ENCODE results near the gene TJP1. TPM values are rescaled to one million over a fixed set of nuclear protein-coding genes. Genes with fewer than 3 reads are reported as not detected.

Gene TJP1
- total and polyA plus RNA-seq, 9 of the 15 experiments (the other 6 are each of a cell fraction or from before 2014, with no cell fraction given) = 9.1 to 39.3 (median 28.0) TPM

DNA sequence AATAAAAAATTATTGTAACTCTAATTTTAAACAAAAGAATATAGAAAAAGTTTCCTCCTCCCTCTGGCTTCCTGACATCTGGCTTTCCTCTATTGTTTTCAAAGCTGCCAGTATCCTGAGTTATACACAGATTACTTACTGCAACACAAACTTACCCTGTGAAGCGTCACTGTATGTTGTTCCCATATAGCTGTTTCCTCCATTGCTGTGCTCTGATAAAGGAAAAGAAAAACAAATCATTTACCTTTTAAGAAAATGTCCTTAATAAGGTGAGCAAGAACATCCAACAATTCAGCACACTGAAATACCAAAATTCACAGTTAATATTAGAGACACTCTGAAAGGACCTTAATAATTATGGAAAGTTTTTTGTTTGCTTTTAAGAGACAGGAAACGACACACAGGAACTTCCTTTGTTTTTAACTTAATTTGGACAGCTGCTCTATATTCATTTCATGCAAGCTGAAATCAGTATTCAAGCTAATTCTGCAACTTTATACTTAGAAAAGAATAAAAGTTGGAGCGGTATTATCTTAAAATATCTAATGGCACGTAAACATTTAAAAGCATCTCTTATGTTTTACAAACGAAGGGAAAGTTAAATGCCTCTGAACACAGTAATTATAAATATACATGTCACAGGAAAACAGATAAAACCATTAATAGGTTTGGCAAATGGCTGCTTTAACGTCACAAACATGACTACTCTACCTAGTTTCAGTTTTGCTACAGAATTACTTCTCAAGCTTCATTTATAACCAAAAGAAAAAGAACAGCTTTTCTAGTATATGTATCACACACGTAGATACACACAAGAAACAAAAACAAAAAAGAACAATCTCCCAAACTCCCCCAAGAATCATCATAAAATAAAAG lies 21.5 kb downstream of the TJP1 start:
- intact Hi-C loops (cut with micrococcal nuclease) (no loop called here), in situ Hi-C loops (cut with MboI) (no loop called here)
- no TSS peak for BruUV-seq (replicated peaks)
- Histone ChIP-seq H3K9me3 (replicated peaks; ENCODE audit: control insufficient read depth, insufficient read depth, low read depth, low read length) (no peaks in the 10 kb centered on the region), H3K4me3 (no peak overlapping the region), H3K4me1 (replicated peaks in 1 of 2; ENCODE audit: control insufficient read depth in 2 of 2, insufficient read depth in 2 of 2, low read length in 2 of 2) (peaks cover 0 to 2% of the 10 kb centered on the region in 2 experiments; a peak in 2 of 5 replicates), H3K9ac (ENCODE audit: insufficient read depth in 1 of 2, low read depth in 2 of 2, low read length in 2 of 2) (no peak overlapping the region), H3K4me2 (ENCODE audit: insufficient read depth, low read length) (no peak overlapping the region), H3K9me1 (ENCODE audit: control insufficient read depth, insufficient read depth, low read length) (no peaks in the 10 kb centered on the region), H2AFZ (ENCODE audit: low read depth, low read length) (no peak overlapping the region), H3K79me2 (ENCODE audit: control insufficient read depth, insufficient read depth, low read length) (peaks cover 42% of the 10 kb centered on the region), H3K27ac (ENCODE audit: extremely low read depth, low read depth, low read length) (no peak overlapping the region), H4K20me1 (replicated peaks; ENCODE audit: control insufficient read depth, insufficient read depth, low read length) (peaks cover 4% of the 10 kb centered on the region; the same call in 1 of the 2 replicates), H3K27me3 (ENCODE audit: control insufficient read depth in 2 of 2, insufficient read depth in 2 of 2, low read length in 2 of 2) (no peaks in the 10 kb centered on the region), H3K36me3 (ENCODE audit: control insufficient read depth, insufficient read depth, low read length) (peaks cover 11% of the 10 kb centered on the region; the same call in 2 of the 3 replicates)
- POLR2A ChIA-PET = no interaction called here
- ATAC-seq (no peak), DNase-seq (ENCODE audit: extremely low read depth in 1 of 4, low spot score in 3 of 4) (no peak), FAIRE-seq (no peak)
- WGBS (ENCODE audit: insufficient coverage, low coverage, missing lambda C conversion rate) = 79% methylated on average over 7 of the region's 7 CpGs
- CTCF ChIA-PET (ENCODE audit: low intra/inter-chr PET ratio) = no interaction called here
- TF ChIP-seq HNRNPLL (IDR thresholded peaks at IDR 0.05; ENCODE audit: low read depth, low read length, poor library complexity, severe bottlenecking) = no peak
- TF ChIP-seq, protein P1, sequence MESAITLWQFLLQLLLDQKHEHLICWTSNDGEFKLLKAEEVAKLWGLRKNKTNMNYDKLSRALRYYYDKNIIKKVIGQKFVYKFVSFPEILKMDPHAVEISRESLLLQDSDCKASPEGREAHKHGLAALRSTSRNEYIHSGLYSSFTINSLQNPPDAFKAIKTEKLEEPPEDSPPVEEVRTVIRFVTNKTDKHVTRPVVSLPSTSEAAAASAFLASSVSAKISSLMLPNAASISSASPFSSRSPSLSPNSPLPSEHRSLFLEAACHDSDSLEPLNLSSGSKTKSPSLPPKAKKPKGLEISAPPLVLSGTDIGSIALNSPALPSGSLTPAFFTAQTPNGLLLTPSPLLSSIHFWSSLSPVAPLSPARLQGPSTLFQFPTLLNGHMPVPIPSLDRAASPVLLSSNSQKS (CRISPR knock-in tag; IDR thresholded peaks at IDR 0.05) = no peak
- no peak for TF ChIP-seq NFYB (IDR thresholded peaks at IDR 0.05; ENCODE audit: extremely low read depth, insufficient read length)
- no peak for TF ChIP-seq PURB (CRISPR knock-in tag; IDR thresholded peaks at IDR 0.05; ENCODE audit: low read depth)
- TF ChIP-seq, protein P2, sequence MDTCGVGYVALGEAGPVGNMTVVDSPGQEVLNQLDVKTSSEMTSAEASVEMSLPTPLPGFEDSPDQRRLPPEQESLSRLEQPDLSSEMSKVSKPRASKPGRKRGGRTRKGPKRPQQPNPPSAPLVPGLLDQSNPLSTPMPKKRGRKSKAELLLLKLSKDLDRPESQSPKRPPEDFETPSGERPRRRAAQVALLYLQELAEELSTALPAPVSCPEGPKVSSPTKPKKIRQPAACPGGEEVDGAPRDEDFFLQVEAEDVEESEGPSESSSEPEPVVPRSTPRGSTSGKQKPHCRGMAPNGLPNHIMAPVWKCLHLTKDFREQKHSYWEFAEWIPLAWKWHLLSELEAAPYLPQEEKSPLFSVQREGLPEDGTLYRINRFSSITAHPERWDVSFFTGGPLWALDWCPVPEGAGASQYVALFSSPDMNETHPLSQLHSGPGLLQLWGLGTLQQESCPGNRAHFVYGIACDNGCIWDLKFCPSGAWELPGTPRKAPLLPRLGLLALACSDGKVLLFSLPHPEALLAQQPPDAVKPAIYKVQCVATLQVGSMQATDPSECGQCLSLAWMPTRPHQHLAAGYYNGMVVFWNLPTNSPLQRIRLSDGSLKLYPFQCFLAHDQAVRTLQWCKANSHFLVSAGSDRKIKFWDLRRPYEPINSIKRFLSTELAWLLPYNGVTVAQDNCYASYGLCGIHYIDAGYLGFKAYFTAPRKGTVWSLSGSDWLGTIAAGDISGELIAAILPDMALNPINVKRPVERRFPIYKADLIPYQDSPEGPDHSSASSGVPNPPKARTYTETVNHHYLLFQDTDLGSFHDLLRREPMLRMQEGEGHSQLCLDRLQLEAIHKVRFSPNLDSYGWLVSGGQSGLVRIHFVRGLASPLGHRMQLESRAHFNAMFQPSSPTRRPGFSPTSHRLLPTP (IDR thresholded peaks at IDR 0.05; ENCODE audit: borderline replicate concordance, extremely low read depth, insufficient read length) = no peak
- TF ChIP-seq NFE2L1 (tag; IDR thresholded peaks at IDR 0.05; ENCODE audit: borderline replicate concordance, low read depth) = no peak
- TF ChIP-seq, protein P3, sequence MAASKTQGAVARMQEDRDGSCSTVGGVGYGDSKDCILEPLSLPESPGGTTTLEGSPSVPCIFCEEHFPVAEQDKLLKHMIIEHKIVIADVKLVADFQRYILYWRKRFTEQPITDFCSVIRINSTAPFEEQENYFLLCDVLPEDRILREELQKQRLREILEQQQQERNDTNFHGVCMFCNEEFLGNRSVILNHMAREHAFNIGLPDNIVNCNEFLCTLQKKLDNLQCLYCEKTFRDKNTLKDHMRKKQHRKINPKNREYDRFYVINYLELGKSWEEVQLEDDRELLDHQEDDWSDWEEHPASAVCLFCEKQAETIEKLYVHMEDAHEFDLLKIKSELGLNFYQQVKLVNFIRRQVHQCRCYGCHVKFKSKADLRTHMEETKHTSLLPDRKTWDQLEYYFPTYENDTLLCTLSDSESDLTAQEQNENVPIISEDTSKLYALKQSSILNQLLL (CRISPR knock-in tag; IDR thresholded peaks at IDR 0.05; ENCODE audit: borderline replicate concordance) = no peak
- TF ChIP-seq ZKSCAN3 (CRISPR knock-in tag; IDR thresholded peaks at IDR 0.05) = no peak
